Activated CD4-positive, alpha-beta T cell treated with anti-CD3 and anti-CD28 coated beads, Interleukin-2, amount 50 U/mL, for 1 hour (primary cell): ENCODE data around the gene NALCN.

Experiments
- DNase-seq: peaks from one replicate; pipeline ENCODE4 v3.0.0-alpha.2; 2020

NALCN gene

GRCh38 chr13:101416181-101417042, at the start of gene NALCN:
Gene NALCN (minus strand): TSS chr13:101416508. CDS start chr13:101399126, 17,382 bp downstream.
- DNase-seq: no peak

DNA sequence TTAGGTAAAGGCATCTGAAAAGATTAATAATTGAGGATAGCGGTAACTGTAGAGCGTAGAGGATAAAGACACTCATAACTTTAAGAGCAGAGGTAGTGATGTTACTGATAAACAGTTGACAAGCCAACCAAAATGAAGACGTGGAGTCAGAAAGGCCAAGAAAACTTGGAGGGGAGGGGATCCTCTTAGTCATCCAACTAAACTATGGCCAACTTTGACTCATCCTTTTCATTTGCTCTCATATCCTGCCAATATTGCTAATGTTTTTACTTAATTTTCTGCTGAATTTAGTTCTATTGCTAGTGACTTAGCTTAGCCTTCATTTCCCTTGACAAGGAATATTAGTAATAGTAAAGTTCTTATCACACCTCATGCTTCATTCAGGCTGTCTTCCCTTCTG, 49.6 kb upstream of the NALCN start:
- DNase-seq: no peak

GRCh38 chr13:101457176-101457575, 40.9 kb upstream of the NALCN start:
- no peak for DNase-seq

DNA sequence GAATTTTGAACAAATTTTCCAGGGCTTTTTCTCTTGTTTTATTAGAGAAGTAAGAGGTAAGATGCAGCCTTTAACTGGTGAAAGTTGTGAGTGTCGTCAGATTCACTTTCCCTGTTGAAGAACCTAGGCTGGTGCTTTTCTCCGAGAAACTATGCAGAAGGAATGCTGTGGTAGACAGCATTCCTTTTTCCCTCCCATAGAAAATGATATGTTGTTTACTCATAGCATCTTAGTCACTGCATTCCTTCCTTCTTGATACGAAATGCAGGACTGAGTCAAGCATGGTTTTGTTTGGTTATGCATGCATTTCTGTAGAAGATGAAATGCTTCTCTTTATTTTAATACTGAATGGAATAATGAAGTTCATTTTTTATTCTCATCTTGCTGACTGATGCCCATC, 39.6 kb upstream of the NALCN start:
- DNase-seq: no peak

DNA sequence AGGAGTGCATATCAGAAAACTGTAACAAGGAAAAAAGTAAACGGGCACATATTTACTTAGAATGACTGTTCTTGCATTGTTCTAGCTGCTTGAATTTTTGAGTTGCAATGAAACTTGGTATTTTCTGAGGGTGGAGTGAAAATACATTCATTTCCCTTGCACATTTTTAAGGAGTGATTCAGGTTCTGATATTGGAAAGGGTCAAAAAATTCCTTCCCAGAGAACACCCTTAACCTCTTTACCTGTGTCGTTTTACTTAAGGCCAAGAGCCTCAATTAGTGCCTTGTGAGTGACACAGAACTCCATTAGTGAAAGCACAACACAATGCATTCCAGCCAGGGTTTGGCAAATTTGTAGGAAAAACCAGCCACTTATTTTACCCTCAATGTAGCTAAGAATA, 38.5 kb upstream of the NALCN start:
- no peak for DNase-seq

- DNase-seq: no peak
Observed at GRCh38 chr13:101453784-101454201, 37.5 kb upstream of the NALCN start.

DNA sequence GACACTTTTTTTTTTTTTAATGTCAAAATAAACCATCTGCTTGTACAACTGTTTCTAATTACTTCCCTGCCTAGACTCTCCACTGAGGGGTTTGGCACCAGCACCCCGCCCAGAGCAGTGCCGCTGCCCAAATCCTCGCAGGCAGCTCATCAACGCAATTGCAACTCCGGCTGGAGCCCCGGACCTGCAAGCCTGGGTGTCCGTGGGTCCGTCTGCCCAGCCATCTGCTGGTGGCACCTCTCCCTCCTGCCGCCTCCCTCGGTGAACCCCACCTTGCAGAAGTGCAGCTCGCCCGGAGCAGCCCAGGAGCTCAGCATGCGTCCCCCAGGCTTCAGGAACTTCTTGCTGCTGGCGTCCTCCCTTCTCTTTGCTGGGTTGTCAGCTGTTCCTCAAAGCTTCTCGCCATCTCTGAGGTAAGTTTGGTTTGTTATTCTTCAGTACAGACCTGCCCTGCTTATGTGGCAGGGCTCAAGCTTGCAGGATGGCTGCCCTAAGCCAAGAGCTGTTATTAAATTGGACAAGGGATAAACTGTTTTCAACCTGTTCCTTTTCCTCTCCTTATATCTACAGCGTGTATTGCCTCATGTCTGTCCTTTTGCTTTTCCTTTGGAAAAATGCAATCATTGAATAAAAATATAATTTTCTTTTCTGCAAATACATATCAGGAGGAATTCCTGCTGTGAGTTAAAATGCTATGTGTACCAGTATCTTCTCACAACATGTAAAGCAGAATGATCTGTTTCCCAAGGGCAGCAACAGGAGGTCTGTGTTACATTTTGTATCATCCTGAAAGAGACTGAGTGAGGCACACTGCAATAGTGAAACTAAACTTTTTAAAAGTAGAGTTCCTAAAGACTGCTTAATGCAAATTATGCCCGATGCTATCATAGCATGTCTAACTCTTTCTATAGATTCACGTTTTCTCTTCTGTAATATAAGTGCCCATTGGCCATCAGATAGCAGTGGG, 36.5 kb upstream of the NALCN start, which contains the start of gene ITGBL1:
Gene ITGBL1, plus strand, starts transcription at position 157 of the 967 bp plus-strand sequence. Its CDS starts 159 bp downstream, at position 316.
- DNase-seq: no peak

DNA sequence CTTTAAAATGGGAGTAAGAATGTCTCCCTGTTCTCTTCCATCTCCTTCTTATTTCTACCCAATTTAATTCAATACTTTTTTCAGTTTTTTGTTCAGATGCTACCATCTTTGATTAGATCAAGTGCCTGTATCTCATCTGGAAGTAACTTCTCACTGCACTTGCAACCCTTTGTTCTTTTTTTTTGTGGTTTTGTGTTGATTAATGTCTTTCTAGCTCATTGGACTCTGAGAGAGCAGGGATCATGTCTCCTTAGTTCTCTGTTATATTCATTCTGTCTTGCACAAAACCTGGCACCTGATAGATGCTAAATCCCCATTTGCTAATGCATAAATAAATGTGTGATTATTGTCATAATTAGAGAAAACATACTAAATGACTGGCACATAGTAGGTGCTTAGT, 35.3 kb upstream of the NALCN start:
- DNase-seq: no peak

DNA sequence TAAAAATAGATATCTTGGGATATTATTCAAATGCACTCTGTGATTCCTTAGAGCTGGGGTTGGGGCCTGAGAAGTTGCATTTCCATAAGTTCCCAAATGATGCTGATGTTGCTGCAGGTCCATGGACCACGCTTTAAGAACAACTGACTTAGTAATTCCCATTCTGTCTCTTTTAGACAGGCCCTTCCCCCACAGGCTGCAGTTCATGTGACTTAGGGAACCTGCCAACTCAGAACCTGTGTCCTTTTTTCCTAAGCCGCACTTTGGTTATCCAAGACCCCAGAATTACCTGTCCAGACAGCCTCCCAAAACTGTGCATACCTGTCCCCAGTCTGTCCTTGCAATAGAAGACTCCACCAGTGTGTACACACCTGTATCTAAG, 34.4 kb upstream of the NALCN start:
- DNase-seq: no peak

DNA sequence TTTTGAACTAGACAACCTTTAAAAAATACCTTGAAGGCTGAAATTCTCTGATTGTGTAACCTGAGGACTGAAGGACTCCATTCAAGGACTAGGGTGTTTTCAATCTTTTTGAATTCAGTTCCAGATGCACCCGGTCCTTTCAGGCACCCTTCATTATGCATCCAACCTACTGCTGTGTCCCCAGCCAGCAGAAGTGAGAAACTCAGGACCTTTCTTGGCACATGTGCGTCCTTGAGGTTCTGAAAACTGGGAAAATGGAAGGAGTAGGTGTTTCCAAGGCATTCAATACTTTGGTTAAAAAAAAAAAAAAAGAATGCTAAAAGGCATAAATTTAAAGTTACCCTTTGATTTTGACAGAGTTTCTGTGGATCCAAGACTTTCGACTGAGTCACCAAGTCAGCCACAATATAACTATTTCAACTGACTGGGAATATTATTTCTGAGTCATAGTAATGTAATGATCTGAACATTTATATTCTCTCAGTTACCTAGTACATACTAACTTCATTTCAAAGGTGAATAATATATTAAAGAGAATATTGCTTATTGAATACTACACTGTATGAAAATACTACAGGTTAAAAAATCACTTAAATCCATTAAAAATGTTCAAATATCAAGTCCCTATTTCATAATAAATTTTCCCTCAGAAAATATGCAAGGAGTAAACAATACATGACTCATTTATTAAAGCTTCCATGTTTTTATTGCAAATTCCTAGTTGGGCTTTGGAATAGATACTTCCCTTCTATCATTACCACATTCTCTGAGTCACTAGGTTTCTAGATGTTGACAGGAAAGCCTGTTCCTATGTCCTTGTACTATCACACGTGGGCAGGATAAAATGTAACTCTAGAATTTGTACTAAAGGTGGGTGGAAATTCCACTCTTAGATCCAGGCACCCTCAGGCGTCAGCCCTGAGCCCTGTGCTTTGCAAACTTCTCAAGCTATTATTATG, 33.8 kb upstream of the NALCN start:
- no peak for DNase-seq

- DNase-seq: no peak
Observed at GRCh38 chr13:101447852-101448251, 31.5 kb upstream of the NALCN start.

GRCh38 chr13:101434486-101434885, 18.2 kb upstream of the NALCN start:
- no peak for DNase-seq

GRCh38 chr13:101433895-101434294, 17.6 kb upstream of the NALCN start:
- no peak for DNase-seq

GRCh38 chr13:101429733-101430132, 13.4 kb upstream of the NALCN start:
- DNase-seq: no peak

DNA sequence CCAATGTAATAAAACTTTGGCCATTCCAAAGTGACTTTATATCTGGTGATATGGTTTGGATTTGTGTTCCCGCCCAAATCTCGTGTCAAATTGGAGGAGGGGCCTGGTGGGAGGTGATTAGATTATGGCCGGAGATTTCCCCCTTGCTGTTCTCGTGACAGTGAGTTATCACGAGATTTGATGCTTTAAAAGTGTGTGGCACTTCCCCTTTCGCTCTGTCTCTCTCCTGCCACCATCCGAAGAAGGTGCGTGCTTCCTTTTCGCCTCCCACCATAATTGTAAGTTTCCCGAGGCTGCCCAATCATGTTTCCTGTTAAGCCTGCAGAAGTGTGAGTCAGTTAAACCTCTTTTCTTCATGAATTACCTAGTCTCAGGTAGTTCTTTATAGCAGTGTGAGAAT, 9.3 kb upstream of the NALCN start:
- DNase-seq: no peak

- no peak for DNase-seq
Observed at GRCh38 chr13:101425156-101425471, 8.8 kb upstream of the NALCN start.

GRCh38 chr13:101424381-101425155, 8.3 kb upstream of the NALCN start:
- DNase-seq: no peak

- no peak for DNase-seq
Observed at GRCh38 chr13:101423872-101424271, 7.6 kb upstream of the NALCN start.

DNA sequence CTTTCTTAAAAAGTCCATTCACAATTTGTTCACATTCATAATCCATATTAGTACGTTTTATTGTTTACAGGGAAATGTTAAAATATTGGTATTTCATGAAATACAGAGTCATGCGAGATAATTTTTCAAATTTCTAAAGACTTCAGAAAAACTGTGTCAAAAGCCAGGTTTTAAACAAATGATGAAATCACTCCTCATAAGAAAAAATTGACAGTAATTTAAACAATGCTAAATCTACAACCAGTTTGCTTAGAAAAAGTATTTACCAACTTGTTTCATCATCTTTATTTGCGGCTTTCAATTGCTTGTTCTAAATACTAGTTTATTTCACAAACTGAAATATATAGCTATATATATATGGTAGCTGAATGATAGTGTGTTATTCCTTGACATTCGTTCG, 1.2 kb upstream of the NALCN start:
- DNase-seq: no peak

DNA sequence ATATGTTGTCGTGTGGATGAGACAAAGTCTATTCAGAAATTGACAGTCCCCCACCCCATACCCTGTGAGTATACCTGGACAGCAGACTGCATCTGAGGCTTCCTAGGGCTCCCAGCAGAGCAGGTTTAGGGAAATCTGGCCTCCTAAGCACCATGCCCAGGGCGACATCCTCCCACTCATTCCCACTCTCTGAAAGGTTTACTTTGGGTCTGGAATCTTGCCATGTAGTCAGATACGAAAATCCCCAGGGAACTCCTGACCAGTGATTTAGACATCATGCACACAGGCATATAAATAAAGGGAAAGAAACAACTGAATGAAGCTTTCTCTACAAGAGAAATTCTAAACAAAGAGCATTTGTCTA, 717 bp upstream of the NALCN start:
- DNase-seq: no peak

DNA sequence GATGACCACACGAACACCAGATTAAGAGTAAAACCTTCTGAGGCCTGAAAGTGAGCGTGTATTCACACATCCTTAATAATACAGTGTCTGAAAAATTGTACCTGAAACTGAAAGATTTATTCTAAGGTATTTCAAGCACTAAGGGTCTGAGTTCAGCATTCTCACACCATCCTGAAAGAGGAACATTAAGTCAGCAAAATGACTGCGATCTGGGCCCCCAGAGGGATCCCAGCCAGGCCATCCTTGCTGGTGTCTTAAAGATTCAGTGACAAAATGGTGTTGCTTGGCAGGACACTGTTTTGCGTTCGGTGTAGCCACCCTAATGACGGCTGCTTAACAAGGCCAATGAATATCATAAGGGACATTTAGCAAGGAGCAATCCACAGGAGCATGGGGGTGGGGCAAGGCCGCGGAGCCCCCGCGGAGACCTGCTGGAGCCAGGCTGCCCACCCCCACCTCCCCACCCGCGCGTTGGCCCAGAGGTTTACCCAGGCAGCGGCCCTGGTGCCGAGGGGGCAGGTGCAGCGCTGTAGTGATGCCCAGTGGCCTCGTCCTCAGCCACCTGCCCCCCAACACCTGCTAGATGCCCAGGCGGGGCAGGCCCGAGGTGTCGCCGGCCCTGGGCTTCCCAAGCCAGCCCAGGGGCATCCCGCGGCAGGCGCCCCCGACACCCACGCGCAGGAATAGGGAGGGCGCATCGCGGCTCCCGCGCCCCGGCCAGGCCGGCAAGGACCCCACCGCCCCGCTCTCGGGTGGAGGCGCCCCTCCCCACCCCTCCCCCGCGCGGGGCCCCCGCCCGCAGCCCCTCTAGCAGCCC, 742 bp downstream of the NALCN start:
- DNase-seq: no peak
